Astrocyte (in vitro differentiated cells and primary cell): Measurements from ENCODE around the gene DYNLT2.

Source experiments
- CTCF ChIP-seq: IDR thresholded peaks from 2 replicates; pipeline ENCODE4 v1.5.1; 2011; ENCODE audit warnings: low read depth, mild to moderate bottlenecking, inconsistent platforms, low read length, moderate library complexity; ENCODE audit not compliant: insufficient read depth
- EZH2 ChIP-seq: IDR thresholded peaks from 2 replicates; pipeline ENCODE4 v1.6.1; 2012; ENCODE audit warnings: mild to moderate bottlenecking, low read length, inconsistent platforms; ENCODE audit not compliant: insufficient read depth

GRCh38 chr6:169776379-169776778 lies 25.0 kb upstream of the DYNLT2 start:
- TF ChIP-seq CTCF (no peak), EZH2 (no peak)
